NCI-H345 treated with DMSO at 0.1 percent for 48 hours (cell line): Measurements from ENCODE around the gene POM121L2.

Experiments
- DNase-seq: peaks from one replicate; lab custom pipeline; 2025; ENCODE audit not compliant: unreplicated experiment; lab: John Stamatoyannopoulos, UW

The POM121L2 gene

GRCh38 chr6:27312146-27312949 lies at the start of gene POM121L2:
TSS of gene POM121L2 (minus strand) at chr6:27312273. CDS start at chr6:27312170, 103 bp downstream.
- peak; percentile 81 for DNase-seq

- no peak for DNase-seq
Observed at GRCh38 chr6:27359231-27359630, 47.2 kb upstream of the POM121L2 start.

- DNase-seq: no peak
Observed at GRCh38 chr6:27358786-27359185, 46.7 kb upstream of the POM121L2 start.

GRCh38 chr6:27352850-27353249 lies 40.8 kb upstream of the POM121L2 start:
- DNase-seq: no peak

DNA sequence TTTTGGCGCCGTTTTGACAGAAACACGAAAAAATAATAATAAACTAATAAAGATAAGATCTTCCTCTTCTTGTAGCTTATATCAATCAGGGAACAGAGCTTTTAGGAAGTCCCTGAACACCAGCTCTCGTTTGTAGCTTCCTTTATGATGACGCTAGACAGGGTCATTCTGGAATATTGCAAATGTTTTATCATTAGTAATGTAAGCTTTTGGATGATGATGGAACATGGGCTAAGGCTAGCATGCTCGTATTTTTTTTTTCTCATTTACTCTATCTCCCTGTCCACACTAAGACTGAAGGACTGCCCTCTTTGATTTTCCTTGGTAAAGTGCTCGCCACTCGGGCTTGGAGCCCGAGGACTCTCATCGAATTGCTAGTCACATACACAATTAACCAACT lies 22.1 kb upstream of the POM121L2 start:
- DNase-seq: no peak

GRCh38 chr6:27333642-27334040 lies 21.6 kb upstream of the POM121L2 start:
- no peak for DNase-seq

- peak; percentile 37 for DNase-seq
Observed at GRCh38 chr6:27332692-27333641, 20.9 kb upstream of the POM121L2 start.

DNA sequence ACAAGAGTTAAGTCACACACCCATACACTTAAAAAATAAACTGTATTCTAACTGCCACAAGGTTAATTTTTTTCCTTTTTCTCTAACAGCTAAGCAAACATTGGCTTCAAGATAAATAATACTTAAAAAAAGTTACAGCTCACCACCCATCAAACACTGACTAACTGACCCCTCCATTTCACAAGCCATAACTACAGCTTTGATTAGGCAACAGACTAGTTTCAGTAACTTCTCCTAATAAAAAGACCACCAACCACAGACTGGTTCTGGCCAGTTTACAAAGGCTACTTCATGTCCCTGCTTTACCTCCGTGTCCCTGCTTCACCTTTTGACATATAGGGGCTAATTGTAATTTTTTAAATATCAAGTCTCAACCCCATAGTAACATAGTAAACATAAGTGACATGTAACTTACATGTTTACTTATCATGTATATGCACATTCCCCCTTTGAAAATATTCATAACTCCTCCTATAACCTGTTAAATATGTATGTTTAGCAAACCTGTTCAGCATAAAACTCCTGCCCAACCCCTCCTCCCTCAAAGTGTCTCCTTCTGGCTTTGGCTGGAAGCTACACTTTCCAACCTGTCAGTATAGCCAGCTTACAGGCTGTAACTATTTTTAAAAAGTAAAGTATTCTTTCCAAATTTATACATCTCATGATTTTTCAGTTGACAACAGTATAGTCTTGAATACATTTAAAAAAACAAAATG lies 15.1 kb upstream of the POM121L2 start:
- no peak for DNase-seq

DNA sequence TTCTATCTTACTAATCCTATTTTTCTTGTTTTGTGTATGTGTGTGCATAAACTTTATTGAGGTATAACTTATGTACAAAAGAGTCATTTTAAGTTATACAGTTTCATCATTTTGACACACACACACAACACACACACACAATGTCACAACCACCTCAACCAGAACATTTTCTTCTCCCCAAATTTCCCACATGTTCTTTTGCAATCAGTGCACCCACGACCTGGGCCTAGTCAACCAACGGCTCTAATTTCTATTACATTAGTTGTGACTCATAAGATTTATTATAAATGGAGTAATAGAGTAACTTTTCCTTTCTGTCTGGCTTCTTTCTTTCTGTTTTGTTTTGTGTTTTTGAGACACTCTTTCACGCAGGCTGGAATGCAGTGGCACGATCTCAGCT lies 9.8 kb upstream of the POM121L2 start:
- DNase-seq: no peak

DNA sequence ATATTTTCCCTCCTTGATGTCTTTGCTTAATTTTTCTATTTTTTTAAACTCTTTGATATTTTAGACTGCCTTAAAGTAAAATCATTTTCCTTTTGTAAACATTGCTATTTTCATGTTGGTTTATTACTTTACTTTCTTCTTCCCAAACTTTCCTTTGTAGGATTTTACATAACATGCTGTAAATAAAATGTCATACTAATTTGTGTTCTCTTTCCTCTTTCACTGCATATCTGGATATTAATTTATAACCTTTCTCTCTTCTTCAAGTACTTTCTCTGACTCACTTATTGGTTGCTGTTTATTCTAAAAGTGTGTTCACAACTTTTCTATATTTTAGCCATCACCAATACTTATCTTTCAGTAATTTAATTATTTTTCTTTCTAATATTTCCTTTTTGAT lies 9.3 kb upstream of the POM121L2 start:
- no peak for DNase-seq

DNA sequence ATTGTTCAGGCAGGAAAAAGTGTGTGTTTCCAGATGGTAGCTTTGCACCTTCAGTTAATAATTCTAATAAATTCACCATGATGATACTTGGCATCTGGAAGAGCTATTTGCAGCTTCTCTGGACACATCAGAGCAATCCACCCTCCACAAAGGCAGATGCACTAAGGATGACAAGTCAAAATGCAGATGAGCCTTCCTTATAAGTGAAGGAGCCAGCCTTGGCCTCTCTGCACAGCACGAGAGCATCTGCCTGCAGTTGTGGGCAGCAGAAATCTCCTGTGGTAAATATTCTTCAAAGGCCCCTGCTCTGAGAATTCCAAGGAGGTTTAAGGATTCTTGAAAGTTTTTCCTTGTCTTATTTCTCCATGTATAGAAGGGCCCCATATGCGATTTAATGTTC lies 6.9 kb upstream of the POM121L2 start:
- no peak for DNase-seq

DNA sequence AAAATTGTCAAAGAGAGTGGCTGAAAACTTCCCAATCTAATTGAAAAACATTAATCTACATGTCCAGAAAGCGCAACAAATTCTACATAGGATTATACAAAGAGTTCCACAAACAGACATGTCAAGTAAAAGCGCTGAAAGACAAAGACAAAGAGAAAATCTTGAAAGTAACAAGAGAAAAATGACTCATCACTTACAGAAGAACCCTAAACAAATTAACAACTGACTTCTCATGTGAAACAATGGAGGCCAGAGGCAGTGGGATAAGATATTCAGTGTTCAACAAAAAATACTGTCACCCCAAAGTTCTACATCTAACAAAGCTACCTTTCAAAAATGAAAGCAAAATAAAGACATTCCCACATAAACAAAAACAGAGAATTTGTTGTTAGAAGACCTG lies 2.0 kb upstream of the POM121L2 start:
- no peak for DNase-seq

DNA sequence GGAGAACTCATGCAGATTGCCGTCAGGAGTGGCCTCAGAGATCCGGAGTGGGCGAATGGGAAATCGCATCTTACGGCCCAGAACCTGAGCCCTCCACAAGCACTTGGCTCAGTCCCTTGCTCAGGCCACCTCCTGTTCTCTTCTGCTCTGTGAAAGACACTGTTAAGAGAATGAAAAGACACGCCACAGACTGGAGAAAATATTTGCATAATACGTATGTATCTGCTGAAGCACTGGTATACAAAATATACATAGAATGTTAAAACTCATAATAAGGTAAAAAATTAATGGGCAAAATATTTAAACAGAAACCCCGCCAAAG lies 838 bp upstream of the POM121L2 start:
- no peak for DNase-seq

GRCh38 chr6:27311806-27312145 lies 297 bp downstream of the POM121L2 start:
- DNase-seq: no peak

DNA sequence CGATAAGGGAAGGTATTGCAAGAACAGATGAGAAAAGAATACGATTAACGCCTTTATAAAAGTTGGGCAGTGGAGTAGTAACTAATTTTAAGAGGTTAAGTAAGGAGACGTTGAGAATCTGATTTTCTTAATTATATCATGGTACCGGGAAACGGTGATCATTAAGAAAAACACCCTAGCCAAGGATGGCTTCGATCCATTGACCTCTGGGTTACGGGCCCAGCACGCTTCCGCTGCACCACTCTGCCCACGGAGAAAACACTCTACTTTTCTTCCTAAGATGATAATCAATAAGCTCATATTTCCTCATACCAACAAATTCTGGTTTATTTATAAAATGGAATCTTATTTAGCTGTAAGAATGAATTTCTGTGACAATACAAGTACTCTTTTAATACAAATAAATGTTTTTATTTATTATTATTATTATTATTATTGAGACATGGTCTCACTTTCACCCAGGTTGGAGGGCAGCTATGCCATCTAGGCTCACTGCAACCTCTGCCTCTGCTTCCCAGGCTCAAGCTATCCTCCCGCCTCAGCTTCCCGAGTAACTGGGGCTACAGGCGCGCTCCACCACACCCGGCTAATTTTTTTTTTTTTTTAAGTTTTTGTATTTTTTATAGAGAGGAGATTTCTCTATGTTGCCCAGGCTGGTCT lies 8.3 kb downstream of the POM121L2 start:
- no peak for DNase-seq

- DNase-seq: no peak
Observed at GRCh38 chr6:27297857-27298730, 14.0 kb downstream of the POM121L2 start.

DNA sequence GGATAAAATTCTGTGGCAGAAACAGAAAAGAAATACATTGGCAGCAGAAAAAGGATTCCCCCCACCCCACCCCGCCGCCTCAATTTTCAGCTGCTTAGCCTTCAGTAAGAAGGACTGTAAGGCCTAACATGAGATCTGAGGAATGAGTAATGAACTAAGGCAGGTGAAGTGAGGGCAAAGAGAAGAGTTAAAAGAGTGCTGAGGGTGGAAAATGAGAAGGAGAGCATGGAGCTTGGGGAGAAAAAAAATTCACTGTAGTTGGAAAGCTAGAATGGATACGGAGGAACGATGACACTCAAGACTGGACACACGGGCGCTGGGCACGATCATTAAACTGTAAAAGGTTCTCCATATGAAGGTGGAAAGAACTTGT lies 14.6 kb downstream of the POM121L2 start:
- DNase-seq: no peak

GRCh38 chr6:27296106-27296783 lies 15.8 kb downstream of the POM121L2 start:
- DNase-seq: no peak

DNA sequence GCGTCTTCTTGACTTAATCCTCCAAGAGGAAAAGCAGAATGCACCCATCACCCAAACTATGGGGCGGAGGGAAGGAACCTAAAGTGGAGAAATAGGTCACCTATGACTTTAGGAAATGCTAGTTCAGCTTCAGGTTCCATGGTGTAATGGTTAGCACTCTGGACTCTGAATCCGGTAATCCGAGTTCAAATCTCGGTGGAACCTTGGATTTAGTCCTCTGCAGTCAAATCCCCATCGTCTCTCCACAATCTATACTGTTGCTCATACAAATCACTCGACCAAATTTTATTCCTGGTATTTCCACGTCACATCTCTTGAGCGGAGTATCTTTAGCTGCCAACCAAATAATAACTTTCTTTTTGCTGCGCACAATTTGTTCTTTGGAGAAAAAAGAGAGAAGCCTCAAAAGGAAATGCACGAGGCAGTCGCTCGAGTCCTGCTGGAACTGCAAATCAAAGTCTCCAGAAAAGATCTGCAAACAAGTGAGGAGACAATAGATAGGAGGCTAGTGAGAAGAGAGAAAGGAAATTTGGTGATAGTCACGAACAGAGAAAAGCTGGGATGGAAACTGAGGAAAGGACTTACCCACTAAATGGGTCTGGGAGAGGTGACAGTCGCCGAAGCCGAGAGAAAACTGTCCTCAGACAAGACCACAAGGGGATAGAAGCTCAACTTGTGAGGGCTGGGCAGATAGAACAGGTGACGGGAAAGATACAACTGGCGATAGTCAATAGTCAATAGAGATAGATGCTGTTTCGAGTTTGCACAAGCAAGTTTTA lies 16.6 kb downstream of the POM121L2 start:
- DNase-seq: peak; percentile 68
